Measurements from ENCODE around the gene PSKH1. TPM values are rescaled to one million over a fixed set of nuclear protein-coding genes. Genes with fewer than 3 reads are reported as not detected.
A peak's percentile ranks its signal among the peaks of the same experiment; 100 is the strongest.

PSKH1 gene
- total RNA-seq, 1 donor from 2014 or later, result 15.5 TPM

GRCh38 chr16:67926181-67926750, 33.2 kb downstream of the PSKH1 start:
- FAIRE-seq, result no peak
- DNase-seq (ENCODE audit: low read depth), result peak; percentile 75
- Histone ChIP-seq H3K27me3 (ENCODE audit: control insufficient read depth, insufficient read depth, low read length) (no peaks in the 10 kb centered on the region), H3K4me3 (ENCODE audit: low read depth, low read length) (no peak overlapping the region), H3K36me3 (ENCODE audit: control insufficient read depth, insufficient read depth, low read length) (peaks cover 12% of the 10 kb centered on the region)
- peak; percentile 6 for TF ChIP-seq CTCF (IDR thresholded peaks at IDR 0.05; ENCODE audit: insufficient read depth, low read length, severe bottlenecking)

GRCh38 chr16:67927131-67927941, 34.3 kb downstream of the PSKH1 start:
- Histone ChIP-seq H3K4me3 (ENCODE audit: low read depth, low read length) (no peak overlapping the region), H3K36me3 (ENCODE audit: control insufficient read depth, insufficient read depth, low read length) (peaks cover 12% of the 10 kb centered on the region), H3K27me3 (ENCODE audit: control insufficient read depth, insufficient read depth, low read length) (no peaks in the 10 kb centered on the region)
- FAIRE-seq (no peak), DNase-seq (ENCODE audit: low read depth) (no peak)
- TF ChIP-seq CTCF (IDR thresholded peaks at IDR 0.05; ENCODE audit: insufficient read depth, low read length, severe bottlenecking), result no peak

- DNase-seq (ENCODE audit: low read depth), result no peak
- no peak overlapping the region for H3K4me3 ChIP-seq (ENCODE audit: low read depth, low read length)
- FAIRE-seq, result no peak
- no peak for TF ChIP-seq CTCF (IDR thresholded peaks at IDR 0.05; ENCODE audit: insufficient read depth, low read length, severe bottlenecking)
- H3K36me3 ChIP-seq (ENCODE audit: control insufficient read depth, insufficient read depth, low read length), result peaks cover 12% of the 10 kb centered on the region
- H3K27me3 ChIP-seq (ENCODE audit: control insufficient read depth, insufficient read depth, low read length), result no peaks in the 10 kb centered on the region
Observed at GRCh38 chr16:67928147-67928546, 35.1 kb downstream of the PSKH1 start.

- Histone ChIP-seq H3K27me3 (ENCODE audit: control insufficient read depth, insufficient read depth, low read length) (no peaks in the 10 kb centered on the region), H3K4me3 (ENCODE audit: low read depth, low read length) (no peak overlapping the region), H3K36me3 (ENCODE audit: control insufficient read depth, insufficient read depth, low read length) (peaks cover 12% of the 10 kb centered on the region)
- TF ChIP-seq CTCF (IDR thresholded peaks at IDR 0.05; ENCODE audit: insufficient read depth, low read length, severe bottlenecking), result peak; percentile 95
- peak; percentile 42 for DNase-seq (ENCODE audit: low read depth)
- peak; percentile 52 for FAIRE-seq
Observed at GRCh38 chr16:67928561-67929364, 35.7 kb downstream of the PSKH1 start.

- Histone ChIP-seq H3K27me3 (ENCODE audit: control insufficient read depth, insufficient read depth, low read length) (no peaks in the 10 kb centered on the region), H3K4me3 (ENCODE audit: low read depth, low read length) (no peak overlapping the region), H3K36me3 (ENCODE audit: control insufficient read depth, insufficient read depth, low read length) (peaks cover 13% of the 10 kb centered on the region)
- DNase-seq (ENCODE audit: low read depth) (no peak), FAIRE-seq (no peak)
- TF ChIP-seq CTCF (IDR thresholded peaks at IDR 0.05; ENCODE audit: insufficient read depth, low read length, severe bottlenecking), result no peak
Observed at GRCh38 chr16:67930191-67930590, 37.1 kb downstream of the PSKH1 start.
